CD8-positive, alpha-beta memory T cell (primary cell): ENCODE data around the gene ZFYVE9. TPM values are rescaled to one million over a fixed set of nuclear protein-coding genes. Genes with fewer than 3 reads are reported as not detected.
A peak's percentile ranks its signal among the peaks of the same experiment; 100 is the strongest.

ENCODE experiments used
- CTCF ChIA-PET: fragments of 350-600 bp; sonication (Branson Sonifier 250); formaldehyde crosslinking; loops from one replicate; lab custom pipeline; 2021; ENCODE audit warnings: antibody characterized with exemption; lab: Charles Lee
- POLR2A ChIA-PET: fragments of 350-600 bp; sonication (Branson Sonifier 250); formaldehyde crosslinking; loops from one replicate; lab custom pipeline; 2021; ENCODE audit warnings: antibody characterized with exemption; lab: Charles Lee
- DNase-seq, 5 donors: peaks; one replicate each; pipeline versions ENCODE4 v3.0.0 to v3.0.0-alpha.2; 2020 to 2022; ENCODE audit warnings: mixed read lengths in 1 of 5
- H3K27ac ChIP-seq: one replicate; pipeline ENCODE4 v1.7.0; 2013; ENCODE audit warnings: low read depth, mild to moderate bottlenecking, low read length, moderate library complexity
- H3K27me3 ChIP-seq: 2 replicates; pipeline ENCODE4 v1.7.0; 2013; ENCODE audit warnings: low read length, mild to moderate bottlenecking; ENCODE audit not compliant: insufficient read depth, poor library complexity, severe bottlenecking
- H3K36me3 ChIP-seq: 2 replicates; pipeline ENCODE4 v1.7.0; 2013; ENCODE audit warnings: mild to moderate bottlenecking, low read length, moderate library complexity; ENCODE audit not compliant: insufficient read depth
- H3K4me1 ChIP-seq: 2 replicates; pipeline ENCODE4 v1.7.0; 2013; ENCODE audit warnings: mild to moderate bottlenecking, low read length, moderate library complexity; ENCODE audit not compliant: insufficient read depth
- H3K4me3 ChIP-seq: 2 replicates; pipeline ENCODE4 v1.7.0; 2013; ENCODE audit warnings: mild to moderate bottlenecking, low read length
- H3K9me3 ChIP-seq: 2 replicates; pipeline ENCODE4 v1.7.0; 2013; ENCODE audit warnings: mild to moderate bottlenecking, low read length
- H3K27ac Mint-ChIP-seq, 8 donors: one replicate each; pipeline ENCODE4 v1.8.0; 2020 to 2021; ENCODE audit warnings: mixed read lengths in 8 of 8, mild to moderate bottlenecking in 6 of 8, inconsistent platforms in 3 of 8, moderate library complexity in 3 of 8
- H3K27me3 Mint-ChIP-seq, 2 donors: one replicate each; pipeline ENCODE4 v1.8.0; 2020 to 2021; ENCODE audit warnings: mixed read lengths in 2 of 2, mild to moderate bottlenecking in 1 of 2, moderate library complexity in 1 of 2
- H3K36me3 Mint-ChIP-seq, 3 donors: one replicate each; pipeline ENCODE4 v1.8.0; 2020 to 2021; ENCODE audit warnings: mixed read lengths in 3 of 3, inconsistent platforms in 1 of 3, mild to moderate bottlenecking in 1 of 3
- H3K4me1 Mint-ChIP-seq, 3 donors: one replicate each; pipeline ENCODE4 v1.8.0; 2020 to 2021; ENCODE audit warnings: mixed read lengths in 3 of 3, inconsistent platforms in 1 of 3, mild to moderate bottlenecking in 1 of 3
- H3K4me3 Mint-ChIP-seq, 7 donors: one replicate each; pipeline ENCODE4 v1.8.0; 2020 to 2021; ENCODE audit warnings: mixed read lengths in 7 of 7, mild to moderate bottlenecking in 6 of 7, moderate library complexity in 4 of 7, inconsistent platforms in 2 of 7
- H3K9me3 Mint-ChIP-seq, 5 donors: one replicate each; pipeline ENCODE4 v1.8.0; 2020 to 2022; ENCODE audit warnings: mixed read lengths in 5 of 5, mild to moderate bottlenecking in 3 of 5, moderate library complexity in 2 of 5, inconsistent platforms in 1 of 5
- polyA plus RNA-seq: library from polyadenylated mRNA; unstranded; fragments of 300-500 nt; fragmentation: Illumina TruSeq; gene quantifications from one replicate; pipeline ENCODE4 v1.2.3, GENCODE V29; 2021
- total RNA-seq, 2 experiments: library from RNA; stranded (reverse); gene quantifications; one replicate each; pipeline ENCODE4 v1.2.3, GENCODE V29; 2021

The ZFYVE9 gene
- total and polyA plus RNA-seq, 3 experiments from 2014 or later: 3.2 to 4.7 (median 4.4) TPM

DNA sequence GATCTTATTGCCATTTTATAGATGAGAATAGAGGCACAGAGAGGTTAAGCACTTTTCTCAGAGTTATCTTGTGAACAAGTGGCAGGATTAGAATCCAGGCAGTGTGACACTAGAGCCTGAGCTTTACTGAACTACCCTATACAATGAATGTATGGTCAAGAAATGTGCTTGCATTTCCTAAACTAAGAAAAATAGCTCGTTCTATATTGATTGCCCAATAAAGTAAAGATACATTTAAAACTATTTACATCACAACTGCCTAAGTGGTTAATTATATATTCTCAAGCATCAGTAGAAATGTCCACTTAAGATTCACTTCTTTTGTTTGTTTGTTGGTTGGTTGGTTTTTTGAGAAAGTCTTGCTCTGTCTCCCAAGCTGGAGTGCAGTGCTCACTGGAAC, 91.6 kb downstream of the ZFYVE9 start:
- no peak overlapping the region for H3K4me3 Mint-ChIP-seq
- no peak overlapping the region for H3K27ac Mint-ChIP-seq
- Histone ChIP-seq H3K27ac (no peak overlapping the region), H3K36me3 (no peaks in the 10 kb centered on the region), H3K4me1 (no peaks in the 10 kb centered on the region), H3K9me3 (no peaks in the 10 kb centered on the region), H3K27me3 (no peaks in the 10 kb centered on the region), H3K4me3 (no peak overlapping the region)
- H3K4me1 Mint-ChIP-seq: peaks cover 0 to under 1% (median 0%) of the 10 kb centered on the region in 3 donors
- H3K36me3 Mint-ChIP-seq: peaks cover 6 to 9% (median 6%) of the 10 kb centered on the region in 3 donors
- no peaks in the 10 kb centered on the region for H3K9me3 Mint-ChIP-seq
- CTCF ChIA-PET: interaction anchor here (1.0 kb wide), 1 partner anchor 12 kb away, joined by 4 read pairs; no protein-coding TSS in a partner anchor
- H3K27me3 Mint-ChIP-seq: peaks cover 0 to 4% of the 10 kb centered on the region in 2 donors
- DNase-seq: no peak
- POLR2A ChIA-PET: no interaction called here

GRCh38 chr1:52234014-52234413, 92.1 kb downstream of the ZFYVE9 start:
- H3K36me3 ChIP-seq: no peaks in the 10 kb centered on the region
- H3K36me3 Mint-ChIP-seq: peaks cover 6 to 12% (median 10%) of the 10 kb centered on the region in 3 donors
- H3K9me3 ChIP-seq: no peaks in the 10 kb centered on the region
- H3K4me3 Mint-ChIP-seq: no peak overlapping the region
- CTCF ChIA-PET: no interaction called here
- no peak overlapping the region for H3K4me3 ChIP-seq
- H3K27me3 Mint-ChIP-seq: peaks cover 0 to 4% of the 10 kb centered on the region in 2 donors
- POLR2A ChIA-PET: no interaction called here
- no peaks in the 10 kb centered on the region for H3K27me3 ChIP-seq
- H3K27ac ChIP-seq: no peak overlapping the region
- H3K4me1 Mint-ChIP-seq: peaks cover 0 to 5% (median 1%) of the 10 kb centered on the region in 3 donors
- H3K27ac Mint-ChIP-seq: peak overlapping the region in 1 of 8 donors; percentile 4
- no peaks in the 10 kb centered on the region for H3K9me3 Mint-ChIP-seq
- no peak for DNase-seq
- no peaks in the 10 kb centered on the region for H3K4me1 ChIP-seq

DNA sequence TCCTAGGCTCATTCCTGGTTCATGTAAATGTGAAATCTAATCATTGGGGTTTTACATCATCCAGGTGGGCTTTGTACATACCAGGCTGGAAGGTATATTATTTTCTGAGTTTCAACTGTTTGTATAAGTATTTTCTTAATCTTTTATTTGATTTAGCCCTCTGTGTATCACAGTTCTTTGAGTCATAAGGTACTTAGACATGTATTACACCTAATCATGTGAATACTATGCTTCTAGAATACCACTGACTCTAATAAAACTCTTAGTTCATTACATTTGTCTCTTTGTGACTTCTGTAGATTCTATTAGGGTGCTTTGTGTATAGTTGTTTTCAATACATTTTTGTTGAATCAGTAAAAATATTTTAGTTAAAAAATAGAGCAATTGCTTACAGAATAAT, 92.8 kb downstream of the ZFYVE9 start:
- Histone ChIP-seq H3K27me3 (no peaks in the 10 kb centered on the region), H3K36me3 (no peaks in the 10 kb centered on the region), H3K27ac (no peak overlapping the region), H3K4me1 (peaks cover 5% of the 10 kb centered on the region), H3K9me3 (no peaks in the 10 kb centered on the region), H3K4me3 (no peak overlapping the region)
- Mint-ChIP-seq H3K36me3 (peaks cover 6 to 12% (median 10%) of the 10 kb centered on the region in 3 donors), H3K9me3 (no peaks in the 10 kb centered on the region), H3K4me1 (peaks cover 3 to 5% (median 5%) of the 10 kb centered on the region in 3 donors), H3K27me3 (peaks cover 0 to 4% of the 10 kb centered on the region in 2 donors), H3K27ac (no peak overlapping the region), H3K4me3 (no peak overlapping the region)
- CTCF ChIA-PET: no interaction called here
- DNase-seq: no peak
- POLR2A ChIA-PET: no interaction called here

- no peak for DNase-seq
- H3K4me3 ChIP-seq: no peak overlapping the region
- H3K27ac ChIP-seq: no peak overlapping the region
- Mint-ChIP-seq H3K9me3 (no peaks in the 10 kb centered on the region), H3K4me1 (peaks cover 7 to 10% (median 10%) of the 10 kb centered on the region in 3 donors), H3K27me3 (peaks cover 0 to 4% of the 10 kb centered on the region in 2 donors), H3K27ac (no peak overlapping the region), H3K36me3 (peaks cover 6 to 12% (median 10%) of the 10 kb centered on the region in 3 donors), H3K4me3 (no peak overlapping the region)
- ChIA-PET POLR2A (no interaction called here), CTCF (no interaction called here)
- H3K27me3 ChIP-seq: no peaks in the 10 kb centered on the region
- peaks cover 5% of the 10 kb centered on the region for H3K4me1 ChIP-seq
- H3K9me3 ChIP-seq: no peaks in the 10 kb centered on the region
- no peaks in the 10 kb centered on the region for H3K36me3 ChIP-seq
Observed at GRCh38 chr1:52235646-52236045, 93.8 kb downstream of the ZFYVE9 start.

DNA sequence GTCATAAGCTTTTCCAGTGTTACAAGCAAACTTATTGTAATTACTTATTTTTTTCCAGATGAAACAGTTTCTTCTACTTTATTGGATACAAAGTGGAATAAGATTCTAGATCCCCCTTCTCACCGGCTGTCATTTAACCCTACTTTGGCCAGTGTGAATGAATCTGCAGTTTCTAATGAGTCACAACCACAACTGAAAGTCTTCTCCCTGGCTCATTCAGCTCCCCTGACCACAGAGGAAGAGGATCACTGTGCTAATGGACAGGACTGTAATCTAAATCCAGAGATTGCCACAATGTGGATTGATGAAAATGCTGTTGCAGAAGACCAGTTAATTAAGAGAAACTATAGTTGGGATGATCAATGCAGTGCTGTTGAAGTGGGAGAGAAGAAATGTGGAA, 95.5 kb downstream of the ZFYVE9 start:
- Mint-ChIP-seq H3K36me3 (peaks cover 6 to 12% (median 10%) of the 10 kb centered on the region in 3 donors), H3K27me3 (no peaks in the 10 kb centered on the region), H3K27ac (no peak overlapping the region), H3K9me3 (no peaks in the 10 kb centered on the region), H3K4me3 (no peak overlapping the region), H3K4me1 (peaks cover 7 to 12% (median 10%) of the 10 kb centered on the region in 3 donors)
- ChIA-PET POLR2A (no interaction called here), CTCF (no interaction called here)
- H3K4me3 ChIP-seq: no peak overlapping the region
- no peak overlapping the region for H3K27ac ChIP-seq
- H3K36me3 ChIP-seq: no peaks in the 10 kb centered on the region
- no peak for DNase-seq
- H3K4me1 ChIP-seq: peaks cover 5% of the 10 kb centered on the region
- H3K27me3 ChIP-seq: no peaks in the 10 kb centered on the region
- no peaks in the 10 kb centered on the region for H3K9me3 ChIP-seq

- no peaks in the 10 kb centered on the region for H3K27me3 Mint-ChIP-seq
- POLR2A ChIA-PET: no interaction called here
- CTCF ChIA-PET: no interaction called here
- H3K36me3 Mint-ChIP-seq: peaks cover 6 to 12% (median 10%) of the 10 kb centered on the region in 3 donors
- Histone ChIP-seq H3K4me1 (peaks cover 8% of the 10 kb centered on the region), H3K36me3 (no peaks in the 10 kb centered on the region), H3K27me3 (no peaks in the 10 kb centered on the region), H3K4me3 (no peak overlapping the region), H3K27ac (no peak overlapping the region), H3K9me3 (no peaks in the 10 kb centered on the region)
- H3K9me3 Mint-ChIP-seq: no peaks in the 10 kb centered on the region
- no peak overlapping the region for H3K4me3 Mint-ChIP-seq
- H3K4me1 Mint-ChIP-seq: peaks cover 7 to 12% (median 10%) of the 10 kb centered on the region in 3 donors
- H3K27ac Mint-ChIP-seq: peak overlapping the region in 1 of 8 donors; percentile 6
- no peak for DNase-seq
Observed at GRCh38 chr1:52238474-52238873, 96.6 kb downstream of the ZFYVE9 start.

DNA sequence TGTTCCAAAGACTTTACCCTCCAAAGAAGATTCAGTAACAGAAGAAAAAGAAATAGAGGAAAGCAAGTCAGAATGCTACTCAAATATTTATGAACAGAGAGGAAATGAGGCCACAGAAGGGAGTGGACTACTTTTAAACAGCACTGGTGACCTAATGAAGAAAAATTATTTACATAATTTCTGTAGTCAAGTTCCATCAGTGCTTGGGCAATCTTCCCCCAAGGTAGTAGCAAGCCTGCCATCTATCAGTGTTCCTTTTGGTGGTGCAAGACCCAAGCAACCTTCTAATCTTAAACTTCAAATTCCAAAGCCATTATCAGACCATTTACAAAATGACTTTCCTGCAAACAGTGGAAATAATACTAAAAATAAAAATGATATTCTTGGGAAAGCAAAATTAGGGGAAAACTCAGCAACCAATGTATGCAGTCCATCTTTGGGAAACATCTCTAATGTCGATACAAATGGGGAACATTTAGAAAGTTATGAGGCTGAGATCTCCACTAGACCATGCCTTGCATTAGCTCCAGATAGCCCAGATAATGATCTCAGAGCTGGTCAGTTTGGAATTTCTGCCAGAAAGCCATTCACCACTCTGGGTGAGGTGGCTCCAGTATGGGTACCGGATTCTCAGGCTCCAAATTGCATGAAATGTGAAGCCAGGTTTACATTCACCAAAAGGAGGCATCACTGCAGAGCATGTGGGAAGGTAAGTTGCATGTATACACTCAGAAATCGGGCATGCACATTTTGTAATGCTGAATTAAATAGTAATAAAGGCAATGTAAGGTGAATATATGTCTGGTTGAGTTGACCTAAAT, 97.2 kb downstream of the ZFYVE9 start:
- ChIA-PET POLR2A (no interaction called here), CTCF (no interaction called here)
- no peaks in the 10 kb centered on the region for H3K27me3 Mint-ChIP-seq
- H3K36me3 ChIP-seq: no peaks in the 10 kb centered on the region
- H3K9me3 ChIP-seq: no peaks in the 10 kb centered on the region
- no peak overlapping the region for H3K27ac ChIP-seq
- H3K27me3 ChIP-seq: no peaks in the 10 kb centered on the region
- H3K27ac Mint-ChIP-seq: no peak overlapping the region
- peaks cover 6 to 10% (median 10%) of the 10 kb centered on the region in 3 donors for H3K36me3 Mint-ChIP-seq
- H3K9me3 Mint-ChIP-seq: no peaks in the 10 kb centered on the region
- H3K4me1 ChIP-seq: peaks cover 8% of the 10 kb centered on the region
- DNase-seq: no peak
- peaks cover 7 to 12% (median 10%) of the 10 kb centered on the region in 3 donors for H3K4me1 Mint-ChIP-seq
- no peak overlapping the region for H3K4me3 ChIP-seq
- no peak overlapping the region for H3K4me3 Mint-ChIP-seq

DNA sequence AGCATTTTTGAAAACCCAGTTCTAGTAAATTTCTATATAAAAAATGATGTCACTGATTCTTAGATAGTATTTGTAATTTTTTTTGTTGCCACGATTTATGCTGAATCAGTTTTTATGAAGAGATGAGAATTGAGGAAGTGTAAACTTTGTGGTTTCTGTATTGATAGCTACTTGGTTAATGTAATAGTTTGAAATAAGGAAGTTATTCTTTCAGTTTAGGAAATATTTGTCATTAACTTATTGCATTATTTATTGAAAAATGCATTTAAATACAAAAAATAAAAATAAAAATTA, 97.8 kb downstream of the ZFYVE9 start:
- Histone ChIP-seq H3K9me3 (no peaks in the 10 kb centered on the region), H3K36me3 (no peaks in the 10 kb centered on the region), H3K4me1 (peaks cover 8% of the 10 kb centered on the region), H3K4me3 (no peak overlapping the region), H3K27me3 (no peaks in the 10 kb centered on the region), H3K27ac (no peak overlapping the region)
- H3K27ac Mint-ChIP-seq: no peak overlapping the region
- no peak overlapping the region for H3K4me3 Mint-ChIP-seq
- no peak for DNase-seq
- no peaks in the 10 kb centered on the region for H3K9me3 Mint-ChIP-seq
- H3K27me3 Mint-ChIP-seq: no peaks in the 10 kb centered on the region
- H3K4me1 Mint-ChIP-seq: peaks cover 7 to 12% (median 10%) of the 10 kb centered on the region in 3 donors
- POLR2A ChIA-PET: no interaction called here
- peaks cover 6 to 10% (median 10%) of the 10 kb centered on the region in 3 donors for H3K36me3 Mint-ChIP-seq
- CTCF ChIA-PET: no interaction called here
